Measurements from ENCODE around the gene GET3.

GRCh38 chr19:12763100-12763499 lies 25.8 kb downstream of the GET3 start:
- TF ChIP-seq POLR2AphosphoS5 (IDR thresholded peaks at IDR 0.05; ENCODE audit: low read depth, low read length) (no peak), REST (IDR thresholded peaks at IDR 0.05; ENCODE audit: insufficient read depth in 1 of 2, low read depth in 2 of 2, low read length in 1 of 2) (no peak), TCF7L2 (IDR thresholded peaks at IDR 0.05; ENCODE audit: low read depth, low read length) (no peak), SIN3A (IDR thresholded peaks at IDR 0.05; ENCODE audit: borderline replicate concordance, insufficient read depth, low read depth, low read length) (no peak)
- TF ChIP-seq, protein P1, sequence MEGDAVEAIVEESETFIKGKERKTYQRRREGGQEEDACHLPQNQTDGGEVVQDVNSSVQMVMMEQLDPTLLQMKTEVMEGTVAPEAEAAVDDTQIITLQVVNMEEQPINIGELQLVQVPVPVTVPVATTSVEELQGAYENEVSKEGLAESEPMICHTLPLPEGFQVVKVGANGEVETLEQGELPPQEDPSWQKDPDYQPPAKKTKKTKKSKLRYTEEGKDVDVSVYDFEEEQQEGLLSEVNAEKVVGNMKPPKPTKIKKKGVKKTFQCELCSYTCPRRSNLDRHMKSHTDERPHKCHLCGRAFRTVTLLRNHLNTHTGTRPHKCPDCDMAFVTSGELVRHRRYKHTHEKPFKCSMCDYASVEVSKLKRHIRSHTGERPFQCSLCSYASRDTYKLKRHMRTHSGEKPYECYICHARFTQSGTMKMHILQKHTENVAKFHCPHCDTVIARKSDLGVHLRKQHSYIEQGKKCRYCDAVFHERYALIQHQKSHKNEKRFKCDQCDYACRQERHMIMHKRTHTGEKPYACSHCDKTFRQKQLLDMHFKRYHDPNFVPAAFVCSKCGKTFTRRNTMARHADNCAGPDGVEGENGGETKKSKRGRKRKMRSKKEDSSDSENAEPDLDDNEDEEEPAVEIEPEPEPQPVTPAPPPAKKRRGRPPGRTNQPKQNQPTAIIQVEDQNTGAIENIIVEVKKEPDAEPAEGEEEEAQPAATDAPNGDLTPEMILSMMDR (IDR thresholded peaks at IDR 0.05): no peak

All from Panc1 (cell line).